IMR-90 (cell line): ENCODE measurements around the gene IL2RA. TPM values are rescaled to one million over a fixed set of nuclear protein-coding genes. Genes with fewer than 3 reads are reported as not detected.

Source experiments
- ATAC-seq: fragments of 200-7000 bp; cut with Tn5 transposase; 2 replicates; pipeline ENCODE4 v1.9.1; 2020; ENCODE audit warnings: low read depth, mild to moderate bottlenecking, moderate library complexity
- BruUV-seq: library from RNA; stranded (reverse); fragments of 400-500 nt; replicated peaks from 2 replicates; lab custom pipeline; 2021; lab: Mats Ljungman, UMichigan
- CTCF ChIA-PET: fragments of 300-600 bp; formaldehyde crosslinking; extraction: SDS; loops from one replicate; lab custom pipeline; 2021; ENCODE audit warnings: antibody characterized with exemption; lab: Yijun Ruan, JAX
- POLR2A ChIA-PET: fragments of 300-600 bp; sonication (Branson Sonifier 250); formaldehyde crosslinking; loops from one replicate; lab custom pipeline; 2022; ENCODE audit warnings: antibody characterized with exemption; ENCODE audit not compliant: unreplicated experiment; lab: Charles Lee
- DNase-seq: peaks from one replicate; pipeline ENCODE4 v3.0.0; 2013
- H2AFZ ChIP-seq: replicated peaks from 2 replicates; pipeline ENCODE3; 2013; ENCODE audit warnings: low read length, mild to moderate bottlenecking; ENCODE audit not compliant: poor library complexity
- H2AK5ac ChIP-seq: 2 replicates; pipeline ENCODE4 v1.6.1; 2013; ENCODE audit warnings: low read depth, low read length, inconsistent platforms
- H2AK9ac ChIP-seq: replicated peaks from 2 replicates; pipeline ENCODE3; 2013; ENCODE audit warnings: mild to moderate bottlenecking, low read depth, low read length, moderate library complexity; ENCODE audit not compliant: poor library complexity
- H2BK120ac ChIP-seq: 2 replicates; pipeline ENCODE4 v1.6.1; 2013; ENCODE audit warnings: low read depth, low read length, inconsistent platforms
- H2BK15ac ChIP-seq: 3 replicates; pipeline ENCODE4 v1.6.1; 2013; ENCODE audit warnings: low read depth, low read length, inconsistent platforms
- H2BK20ac ChIP-seq: 2 replicates; pipeline ENCODE4 v1.6.1; 2013; ENCODE audit warnings: low read depth, mild to moderate bottlenecking, inconsistent platforms, low read length, moderate library complexity
- H2BK5ac ChIP-seq: 2 replicates; pipeline ENCODE4 v1.6.1; 2013; ENCODE audit warnings: mild to moderate bottlenecking, low read depth, low read length, inconsistent platforms; ENCODE audit not compliant: poor library complexity, severe bottlenecking
- H3K14ac ChIP-seq: replicated peaks from 2 replicates; pipeline ENCODE4 v1.6.1; 2013; ENCODE audit warnings: low read depth, low read length, inconsistent platforms
- H3K18ac ChIP-seq: 2 replicates; pipeline ENCODE4 v1.6.1; 2013; ENCODE audit warnings: low read depth, low read length, control low read depth
- H3K23ac ChIP-seq: 2 replicates; pipeline ENCODE4 v1.6.1; 2013; ENCODE audit warnings: low read depth, low read length, inconsistent platforms
- H3K27ac ChIP-seq: 2 replicates; pipeline ENCODE4 v1.5.1; 2013; ENCODE audit warnings: mild to moderate bottlenecking, control low read depth, low read length; ENCODE audit not compliant: insufficient read depth
- H3K27me3 ChIP-seq: 2 replicates; pipeline ENCODE4 v1.6.1; 2013; ENCODE audit warnings: low read length; ENCODE audit not compliant: control insufficient read depth, insufficient read depth
- H3K36me3 ChIP-seq: 2 replicates; pipeline ENCODE4 v1.6.1; 2013; ENCODE audit warnings: low read length, mixed read lengths; ENCODE audit not compliant: control insufficient read depth, insufficient read depth
- H3K4ac ChIP-seq: 2 replicates; pipeline ENCODE4 v1.6.1; 2013; ENCODE audit warnings: low read depth, low read length, inconsistent platforms
- H3K4me1 ChIP-seq: 2 replicates; pipeline ENCODE4 v1.6.1; 2013; ENCODE audit warnings: low read length, mixed read lengths; ENCODE audit not compliant: control insufficient read depth, insufficient read depth
- H3K4me2 ChIP-seq: 2 replicates; pipeline ENCODE4 v1.6.1; 2013; ENCODE audit warnings: low read depth, mild to moderate bottlenecking, control low read depth, low read length, moderate library complexity
- H3K4me3 ChIP-seq: 2 replicates; pipeline ENCODE4 v1.5.1; 2013; ENCODE audit warnings: low read depth, mild to moderate bottlenecking, control low read depth, low read length, moderate library complexity; ENCODE audit not compliant: insufficient read depth
- H3K56ac ChIP-seq: 2 replicates; pipeline ENCODE4 v1.6.1; 2013; ENCODE audit warnings: low read length, inconsistent platforms; ENCODE audit not compliant: insufficient read depth; ENCODE audit errors: extremely low read depth
- H3K79me1 ChIP-seq, 2 experiments: 2 replicates each; pipeline ENCODE4 v1.6.1; 2013; ENCODE audit warnings: low read length in 2 of 2, inconsistent platforms in 1 of 2, low read depth in 1 of 2
- H3K9ac ChIP-seq: 2 replicates; pipeline ENCODE4 v1.6.1; 2013; ENCODE audit warnings: low read depth, low read length, control low read depth
- H3K9me1 ChIP-seq: 2 replicates; pipeline ENCODE4 v1.6.1; 2013; ENCODE audit warnings: low read length, inconsistent platforms; ENCODE audit not compliant: insufficient read depth
- H3K9me3 ChIP-seq: 2 replicates; pipeline ENCODE4 v1.6.1; 2013; ENCODE audit warnings: low read length; ENCODE audit not compliant: control insufficient read depth, insufficient read depth
- H4K20me1 ChIP-seq: 2 replicates; pipeline ENCODE4 v1.6.1; 2013; ENCODE audit warnings: low read length, inconsistent platforms; ENCODE audit not compliant: insufficient read depth
- H4K5ac ChIP-seq: 2 replicates; pipeline ENCODE4 v1.6.1; 2013; ENCODE audit warnings: mild to moderate bottlenecking, low read depth, low read length, control low read depth
- H4K8ac ChIP-seq, 2 experiments: 2 replicates each; pipeline ENCODE4 v1.6.1; 2013; ENCODE audit warnings: low read depth in 2 of 2, low read length in 2 of 2, control low read depth in 1 of 2, inconsistent platforms in 1 of 2
- H4K91ac ChIP-seq: 2 replicates; pipeline ENCODE4 v1.6.1; 2013; ENCODE audit warnings: low read depth, low read length, inconsistent platforms; ENCODE audit not compliant: insufficient read depth
- CEBPB ChIP-seq: IDR thresholded peaks from 2 replicates; pipeline ENCODE4 v1.6.1; 2012; ENCODE audit warnings: low read depth, low read length, improper control_type of control experiment
- NFE2L2 ChIP-seq: fragments of 150-350 bp; IDR thresholded peaks from 2 replicates; pipeline ENCODE4 v1.6.1; 2016; ENCODE audit warnings: low read depth, mild to moderate bottlenecking, low read length
- RCOR1 ChIP-seq: IDR thresholded peaks from 2 replicates; pipeline ENCODE4 v1.6.1; 2012; ENCODE audit warnings: mild to moderate bottlenecking, low read length, improper control_type of control experiment; ENCODE audit not compliant: insufficient replicate concordance
- WGBS, 2 experiments: methylation state at CpG; one replicate each; pipeline versions ENCODE4 v1.1.5 to v1.1.7; 2013; ENCODE audit warnings: missing lambda C conversion rate in 2 of 2; ENCODE audit not compliant: insufficient read length in 1 of 2; ENCODE audit errors: extremely low coverage in 2 of 2; 5-methylcytosine and 5-hydroxymethylcytosine counted together
- dilution Hi-C: fragments of 300-500 bp; cut with HindIII; formaldehyde crosslinking; loops from one replicate; pipeline ENCODE4 v1.14.3; 2018; ENCODE audit warnings: low sequenced_read_pairs; ENCODE audit not compliant: unreplicated experiment
- in situ Hi-C: fragments of 300-500 bp; cut with MboI; formaldehyde crosslinking; loops from 3 replicates; pipeline ENCODE4 v1.14.3; 2019; ENCODE audit warnings: low sequenced_read_pairs, inconsistent platforms, mixed read lengths
- intact Hi-C: fragments of 100-400 bp; cut with micrococcal nuclease; formaldehyde crosslinking; loops from 2 replicates; pipeline ENCODE4 v1.10.0; 2022
- polyA plus RNA-seq, 3 experiments: library from polyadenylated mRNA; depleted of rRNA; stranded (reverse); fragments of >200 nt; gene quantifications; 2 replicates each; pipeline ENCODE4 v1.2.3, GENCODE V29; 2012; ENCODE audit warnings: low replicate concordance in 1 of 3
- total RNA-seq: library from RNA; depleted of rRNA; stranded (reverse); fragments of >200 nt; gene quantifications from 2 replicates; pipeline ENCODE4 v1.2.3, GENCODE V29; 2012
- TF ChIP-seq, protein P1 (sequence below): conservative IDR thresholded peaks from 2 replicates; pipeline ENCODE4 v1.5.1; 2012; ENCODE audit warnings: mild to moderate bottlenecking, low read depth, low read length, improper control_type of control experiment

Gene IL2RA
- total and polyA plus RNA-seq, 2 of the 4 experiments (the other 2 are of a cell fraction), result not detected

DNA sequence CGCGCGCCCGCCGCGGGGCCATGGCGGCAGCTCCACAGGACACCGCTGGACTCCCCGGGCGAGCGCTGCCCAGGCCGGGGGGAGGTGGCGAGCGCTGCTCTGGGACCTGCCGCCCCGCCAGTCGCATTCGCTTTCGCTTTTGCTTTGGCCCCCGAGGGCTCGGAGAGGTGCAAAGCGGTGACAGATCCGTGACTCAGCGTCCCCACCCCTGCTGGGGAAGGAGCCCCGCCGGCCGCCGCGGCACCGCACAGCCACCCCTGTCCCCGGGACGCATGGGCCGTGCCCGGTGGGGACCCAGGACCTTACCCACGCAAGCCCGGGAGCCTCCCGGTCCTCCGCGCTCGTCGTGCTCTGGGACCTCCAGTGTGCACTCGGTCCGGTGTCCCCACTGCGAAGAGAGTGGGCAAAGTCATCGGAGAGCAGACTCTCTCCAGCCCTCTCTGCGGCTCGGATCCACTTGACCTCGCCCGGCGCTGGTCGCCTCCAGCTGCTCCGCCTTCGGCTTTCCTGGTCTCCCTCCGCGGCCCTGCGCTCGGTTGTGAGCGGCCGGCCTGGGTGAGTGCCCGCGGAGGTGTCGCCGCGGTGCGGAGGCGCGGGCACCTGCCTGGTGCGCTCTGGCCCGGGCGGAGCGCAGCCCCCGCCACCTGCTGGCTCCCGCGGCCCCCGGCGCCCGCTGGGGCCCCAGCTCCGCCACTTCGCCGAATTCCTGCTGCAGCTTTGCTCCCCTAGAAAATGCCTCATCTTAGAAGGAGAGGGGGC is 84.5 kb downstream of the IL2RA start, which contains the start of gene IL15RA:
IL15RA (minus strand) TSS at position 73 of the 759 bp plus-strand sequence; CDS start at position 22, 51 bp downstream.
- H3K56ac ChIP-seq, result peak within 1 kb of the TSS; percentile 52
- no peak for TF ChIP-seq NFE2L2
- TF ChIP-seq, protein P1, sequence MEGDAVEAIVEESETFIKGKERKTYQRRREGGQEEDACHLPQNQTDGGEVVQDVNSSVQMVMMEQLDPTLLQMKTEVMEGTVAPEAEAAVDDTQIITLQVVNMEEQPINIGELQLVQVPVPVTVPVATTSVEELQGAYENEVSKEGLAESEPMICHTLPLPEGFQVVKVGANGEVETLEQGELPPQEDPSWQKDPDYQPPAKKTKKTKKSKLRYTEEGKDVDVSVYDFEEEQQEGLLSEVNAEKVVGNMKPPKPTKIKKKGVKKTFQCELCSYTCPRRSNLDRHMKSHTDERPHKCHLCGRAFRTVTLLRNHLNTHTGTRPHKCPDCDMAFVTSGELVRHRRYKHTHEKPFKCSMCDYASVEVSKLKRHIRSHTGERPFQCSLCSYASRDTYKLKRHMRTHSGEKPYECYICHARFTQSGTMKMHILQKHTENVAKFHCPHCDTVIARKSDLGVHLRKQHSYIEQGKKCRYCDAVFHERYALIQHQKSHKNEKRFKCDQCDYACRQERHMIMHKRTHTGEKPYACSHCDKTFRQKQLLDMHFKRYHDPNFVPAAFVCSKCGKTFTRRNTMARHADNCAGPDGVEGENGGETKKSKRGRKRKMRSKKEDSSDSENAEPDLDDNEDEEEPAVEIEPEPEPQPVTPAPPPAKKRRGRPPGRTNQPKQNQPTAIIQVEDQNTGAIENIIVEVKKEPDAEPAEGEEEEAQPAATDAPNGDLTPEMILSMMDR, result 0 out of 2 replicates have a peak, but pooled peaks have one; percentile 9
- no peak for TF ChIP-seq RCOR1
- no peak for TF ChIP-seq CEBPB
- H3K4me1 ChIP-seq, result peaks cover 3% of the 10 kb centered on the region; the same call in 1 of the 2 replicates
- peak within 1 kb of the TSS; percentile 93 for H2BK120ac ChIP-seq
- H3K9ac ChIP-seq, result peak within 1 kb of the TSS; percentile 63
- peak; percentile 82 for ATAC-seq
- peak; percentile 72 for DNase-seq
- H3K36me3 ChIP-seq, result no peaks in the 10 kb centered on the region; the same call in 1 of the 2 replicates
- no TSS peak for BruUV-seq
- H4K91ac ChIP-seq, result peak within 1 kb of the TSS; percentile 32
- H2BK15ac ChIP-seq, result no peak within 1 kb of the TSS
- H3K4ac ChIP-seq, result peak within 1 kb of the TSS; percentile 92
- peak within 1 kb of the TSS; percentile 49 for H3K18ac ChIP-seq
- dilution Hi-C loops, result no loop called here
- peak within 1 kb of the TSS; percentile 61 for H2BK5ac ChIP-seq
- H4K5ac ChIP-seq, result peak within 1 kb of the TSS; percentile 56
- H2AK5ac ChIP-seq, result 0 out of 2 replicates have a peak within 1 kb of the TSS, but pooled peaks have one; percentile 8
- peak within 1 kb of the TSS; percentile 70 for H3K4me2 ChIP-seq
- peak within 1 kb of the TSS; percentile 98 for H2AFZ ChIP-seq
- no peaks in the 10 kb centered on the region for H3K27me3 ChIP-seq
- WGBS, 2 experiments, result 0% methylated on average over 45 of the region's 80 CpGs; no CpG with 5 or more reads in 1 of the 2 experiments
- H3K4me3 ChIP-seq, result peak within 1 kb of the TSS; percentile 68
- H4K8ac ChIP-seq, result peak within 1 kb of the TSS; percentile 59 to 89
- in situ Hi-C loops, result no loop called here
- H3K14ac ChIP-seq, result peak within 1 kb of the TSS; percentile 89
- peaks cover 9 to 23% of the 10 kb centered on the region in 2 experiments; a peak in 3 of 4 replicates for H3K79me1 ChIP-seq
- H3K9me1 ChIP-seq, result no peaks in the 10 kb centered on the region
- POLR2A ChIA-PET, result interaction anchor here (0.6 kb wide), 2 partner anchors 74 to 212 kb away, joined by 4 to 5 read pairs; no protein-coding TSS in a partner anchor
- H3K9me3 ChIP-seq, result no peaks in the 10 kb centered on the region
- peak within 1 kb of the TSS; percentile 92 for H2BK20ac ChIP-seq
- peak within 1 kb of the TSS; percentile 81 for H2AK9ac ChIP-seq
- peak within 1 kb of the TSS; percentile 93 for H3K23ac ChIP-seq
- intact Hi-C loops, result loop anchor here (1.0 to 2.0 kb wide), 5 partner anchors 19 to 89 kb away; no protein-coding TSS in a partner anchor
- H3K27ac ChIP-seq, result peak within 1 kb of the TSS; percentile 61
- CTCF ChIA-PET, result no interaction called here
- H4K20me1 ChIP-seq, result no peaks in the 10 kb centered on the region
